ENCODE measurements around the gene CCDC154. TPM values are rescaled to one million over a fixed set of nuclear protein-coding genes. Genes with fewer than 3 reads are reported as not detected.

CCDC154 gene
- total and polyA plus RNA-seq, 2 of the 4 experiments (the other 2 are of a cell fraction), result 0.09 TPM; not detected in 1

DNA sequence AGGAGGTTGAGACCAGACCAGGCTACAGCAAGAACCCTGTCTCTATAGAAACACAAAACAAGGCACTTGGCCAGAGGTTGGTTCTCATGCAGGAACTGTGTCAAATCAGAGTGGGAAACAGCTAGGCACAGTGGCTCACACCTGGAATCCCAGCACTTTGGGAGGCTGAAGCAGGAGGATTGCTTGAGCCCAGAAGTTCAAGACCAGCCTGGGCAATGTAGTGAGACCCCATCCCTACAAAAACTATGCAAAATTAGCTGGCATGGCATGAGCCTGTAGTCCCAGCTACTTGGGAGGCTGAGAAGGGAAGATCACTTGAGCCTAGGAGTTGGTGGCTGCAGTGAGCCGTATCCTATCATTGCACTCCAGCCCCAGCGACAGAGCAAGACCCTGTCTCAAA is 31.5 kb downstream of the CCDC154 start:
- Histone ChIP-seq H2BK120ac (ENCODE audit: low read depth, low read length) (no peak overlapping the region), H2AK9ac (replicated peaks; ENCODE audit: low read depth, low read length, poor library complexity) (no peak overlapping the region), H3K14ac (replicated peaks; ENCODE audit: low read depth, low read length) (no peak overlapping the region), H2BK15ac (ENCODE audit: low read depth, low read length) (no peak overlapping the region), H3K9me1 (ENCODE audit: insufficient read depth, low read length) (no peaks in the 10 kb centered on the region), H3K27me3 (ENCODE audit: control insufficient read depth, insufficient read depth, low read length) (no peaks in the 10 kb centered on the region), H4K91ac (ENCODE audit: insufficient read depth, low read depth, low read length) (no peak overlapping the region), H3K9me3 (ENCODE audit: control insufficient read depth, insufficient read depth, low read length) (no peaks in the 10 kb centered on the region), H3K18ac (ENCODE audit: low read depth, low read length) (no peak overlapping the region), H3K27ac (ENCODE audit: insufficient read depth, low read length) (no peak overlapping the region), H3K4me3 (ENCODE audit: insufficient read depth, low read depth, low read length) (no peak overlapping the region), H3K23ac (ENCODE audit: low read depth, low read length) (no peak overlapping the region), H4K5ac (ENCODE audit: low read depth, low read length) (no peak overlapping the region), H3K4me1 (ENCODE audit: control insufficient read depth, insufficient read depth, low read length) (peaks cover 3% of the 10 kb centered on the region), H3K4me2 (ENCODE audit: low read depth, low read length) (no peak overlapping the region), H2AK5ac (ENCODE audit: low read depth, low read length) (no peak overlapping the region), H4K20me1 (ENCODE audit: insufficient read depth, low read length) (no peaks in the 10 kb centered on the region; the same call in 1 of the 2 replicates), H3K79me1 (ENCODE audit: low read depth in 1 of 2, low read length in 2 of 2) (peaks cover 13 to 33% of the 10 kb centered on the region in 2 experiments; a peak in 3 of 4 replicates), H2AFZ (replicated peaks; ENCODE audit: low read length, poor library complexity) (no peak overlapping the region), H2BK20ac (ENCODE audit: low read depth, low read length) (no peak overlapping the region), H3K9ac (ENCODE audit: low read depth, low read length) (no peak overlapping the region), H3K4ac (ENCODE audit: low read depth, low read length) (no peak overlapping the region), H2BK5ac (ENCODE audit: low read depth, low read length, poor library complexity, severe bottlenecking) (no peak overlapping the region), H3K56ac (ENCODE audit: extremely low read depth, insufficient read depth, low read length) (no peak overlapping the region), H4K8ac (ENCODE audit: low read depth in 2 of 2, low read length in 2 of 2) (no peak overlapping the region), H3K36me3 (ENCODE audit: control insufficient read depth, insufficient read depth, low read length) (peaks cover 9% of the 10 kb centered on the region)
- ATAC-seq (ENCODE audit: low read depth) (no peak), DNase-seq (no peak)
- no CpG with 5 or more reads among the region's 2 CpGs for WGBS, 2 experiments (ENCODE audit: extremely low coverage in 2 of 2, insufficient read length in 1 of 2)
- ChIA-PET CTCF (no interaction called here), POLR2A (ENCODE audit: unreplicated experiment) (no interaction called here)
- in situ Hi-C loops (cut with MboI; ENCODE audit: low sequenced_read_pairs) (no loop called here), intact Hi-C loops (cut with micrococcal nuclease) (no loop called here), dilution Hi-C loops (cut with HindIII; ENCODE audit: low sequenced_read_pairs, unreplicated experiment) (no loop called here)
- no TSS peak for BruUV-seq (replicated peaks)
- TF ChIP-seq RAD21 (IDR thresholded peaks at IDR 0.05; ENCODE audit: low read length) (no peak), POLR2A (IDR thresholded peaks at IDR 0.05; ENCODE audit: low read depth, low read length) (no peak), ELK1 (IDR thresholded peaks at IDR 0.05; ENCODE audit: borderline replicate concordance, low read depth, low read length) (no peak), CTCF (conservative IDR thresholded peaks at IDR 0.05; ENCODE audit: low read depth, low read length) (no peak), CEBPB (IDR thresholded peaks at IDR 0.05; ENCODE audit: low read depth, low read length) (no peak), RCOR1 (IDR thresholded peaks at IDR 0.05; ENCODE audit: insufficient replicate concordance, low read length) (no peak), MXI1 (IDR thresholded peaks at IDR 0.05; ENCODE audit: borderline replicate concordance, low read depth, low read length) (no peak), NFE2L2 (IDR thresholded peaks at IDR 0.05; ENCODE audit: low read depth, low read length) (no peak), MAZ (IDR thresholded peaks at IDR 0.05; ENCODE audit: borderline replicate concordance, low read depth, low read length) (no peak), MAFK (IDR thresholded peaks at IDR 0.05; ENCODE audit: low read depth, low read length) (no peak), FOS (IDR thresholded peaks at IDR 0.05; ENCODE audit: low read depth, low read length) (no peak), BHLHE40 (IDR thresholded peaks at IDR 0.05; ENCODE audit: low read depth, low read length) (no peak), RFX5 (IDR thresholded peaks at IDR 0.05; ENCODE audit: low read depth, low read length) (no peak), SMC3 (IDR thresholded peaks at IDR 0.05; ENCODE audit: low read depth, low read length) (no peak), CHD1 (IDR thresholded peaks at IDR 0.05; ENCODE audit: low read depth, low read length) (no peak)
- TF ChIP-seq, protein P1, sequence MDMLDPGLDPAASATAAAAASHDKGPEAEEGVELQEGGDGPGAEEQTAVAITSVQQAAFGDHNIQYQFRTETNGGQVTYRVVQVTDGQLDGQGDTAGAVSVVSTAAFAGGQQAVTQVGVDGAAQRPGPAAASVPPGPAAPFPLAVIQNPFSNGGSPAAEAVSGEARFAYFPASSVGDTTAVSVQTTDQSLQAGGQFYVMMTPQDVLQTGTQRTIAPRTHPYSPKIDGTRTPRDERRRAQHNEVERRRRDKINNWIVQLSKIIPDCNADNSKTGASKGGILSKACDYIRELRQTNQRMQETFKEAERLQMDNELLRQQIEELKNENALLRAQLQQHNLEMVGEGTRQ (IDR thresholded peaks at IDR 0.05; ENCODE audit: low read depth, low read length), result no peak

All from IMR-90 (cell line).